ENCODE results near the gene SRRM1. TPM values are rescaled to one million over a fixed set of nuclear protein-coding genes. Genes with fewer than 3 reads are reported as not detected.
A peak's percentile ranks its signal among the peaks of the same experiment; 100 is the strongest.

The SRRM1 gene
- total RNA-seq, 1 donor = 50.7 TPM

- Histone ChIP-seq H3K4me3 (ENCODE audit: insufficient read depth, low read length) (no peak overlapping the region), H3K36me3 (ENCODE audit: insufficient read depth, low read length) (no peaks in the 10 kb centered on the region), H2AFZ (ENCODE audit: low read length) (peak overlapping the region; percentile 55), H3K4me2 (ENCODE audit: insufficient read depth, low read length) (no peak overlapping the region), H3K4me1 (ENCODE audit: insufficient read depth, low read length) (peaks cover 9% of the 10 kb centered on the region), H3K27me3 (ENCODE audit: insufficient read depth, low read length) (no peaks in the 10 kb centered on the region), H4K20me1 (ENCODE audit: insufficient read depth, low read length) (no peaks in the 10 kb centered on the region), H3K27ac (ENCODE audit: low read depth, low read length) (no peak overlapping the region), H3K79me2 (ENCODE audit: insufficient read depth, low read length) (peaks cover 3% of the 10 kb centered on the region), H3K9me3 (ENCODE audit: low read depth, low read length) (no peaks in the 10 kb centered on the region)
- TF ChIP-seq CTCF (IDR thresholded peaks at IDR 0.05; ENCODE audit: extremely low read depth, low read depth, low read length) = no peak
- DNase-seq (ENCODE audit: insufficient read length, low spot score, missing footprints) = no peak
Measured at GRCh38 chr1:24693827-24694379, 50.8 kb downstream of the SRRM1 start.

- H3K4me3 ChIP-seq (ENCODE audit: insufficient read depth, low read length) = no peak overlapping the region
Measured at GRCh38 chr1:24694380-24694843, 51.3 kb downstream of the SRRM1 start.

GRCh38 chr1:24695202-24695974, 52.3 kb downstream of the SRRM1 start:
- H3K4me1 ChIP-seq (ENCODE audit: insufficient read depth, low read length) = peaks cover 8% of the 10 kb centered on the region
- H4K20me1 ChIP-seq (ENCODE audit: insufficient read depth, low read length) = no peaks in the 10 kb centered on the region
- H3K79me2 ChIP-seq (ENCODE audit: insufficient read depth, low read length) = no peaks in the 10 kb centered on the region
- H3K27ac ChIP-seq (ENCODE audit: low read depth, low read length) = no peak overlapping the region
- no peak overlapping the region for H3K4me3 ChIP-seq (ENCODE audit: insufficient read depth, low read length)
- no peaks in the 10 kb centered on the region for H3K27me3 ChIP-seq (ENCODE audit: insufficient read depth, low read length)
- peak; percentile 67 for DNase-seq (ENCODE audit: insufficient read length, low spot score, missing footprints)
- TF ChIP-seq CTCF (IDR thresholded peaks at IDR 0.05; ENCODE audit: extremely low read depth, low read depth, low read length) = no peak
- no peak overlapping the region for H2AFZ ChIP-seq (ENCODE audit: low read length)
- no peaks in the 10 kb centered on the region for H3K36me3 ChIP-seq (ENCODE audit: insufficient read depth, low read length)
- H3K4me2 ChIP-seq (ENCODE audit: insufficient read depth, low read length) = no peak overlapping the region
- H3K9me3 ChIP-seq (ENCODE audit: low read depth, low read length) = no peaks in the 10 kb centered on the region

More at GRCh38 chr1:24694380-24694843, 51.3 kb downstream of the SRRM1 start:
- Histone ChIP-seq H3K79me2 (ENCODE audit: insufficient read depth, low read length) (no peaks in the 10 kb centered on the region), H3K4me2 (ENCODE audit: insufficient read depth, low read length) (no peak overlapping the region), H3K27ac (ENCODE audit: low read depth, low read length) (no peak overlapping the region), H3K4me1 (ENCODE audit: insufficient read depth, low read length) (peaks cover 8% of the 10 kb centered on the region), H3K36me3 (ENCODE audit: insufficient read depth, low read length) (no peaks in the 10 kb centered on the region), H3K27me3 (ENCODE audit: insufficient read depth, low read length) (no peaks in the 10 kb centered on the region), H3K9me3 (ENCODE audit: low read depth, low read length) (no peaks in the 10 kb centered on the region), H2AFZ (ENCODE audit: low read length) (peak overlapping the region; percentile 55), H4K20me1 (ENCODE audit: insufficient read depth, low read length) (no peaks in the 10 kb centered on the region)
- DNase-seq (ENCODE audit: insufficient read length, low spot score, missing footprints) = peak; percentile 79
- TF ChIP-seq CTCF (IDR thresholded peaks at IDR 0.05; ENCODE audit: extremely low read depth, low read depth, low read length) = no peak

- no peak for DNase-seq (ENCODE audit: insufficient read length, low spot score, missing footprints)
- Histone ChIP-seq H2AFZ (ENCODE audit: low read length) (no peak overlapping the region), H3K4me3 (ENCODE audit: insufficient read depth, low read length) (no peak overlapping the region), H3K79me2 (ENCODE audit: insufficient read depth, low read length) (no peaks in the 10 kb centered on the region), H3K4me2 (ENCODE audit: insufficient read depth, low read length) (no peak overlapping the region), H3K27ac (ENCODE audit: low read depth, low read length) (no peak overlapping the region), H3K36me3 (ENCODE audit: insufficient read depth, low read length) (no peaks in the 10 kb centered on the region), H3K9me3 (ENCODE audit: low read depth, low read length) (no peaks in the 10 kb centered on the region), H3K27me3 (ENCODE audit: insufficient read depth, low read length) (no peaks in the 10 kb centered on the region), H4K20me1 (ENCODE audit: insufficient read depth, low read length) (no peaks in the 10 kb centered on the region), H3K4me1 (ENCODE audit: insufficient read depth, low read length) (peaks cover 8% of the 10 kb centered on the region)
- no peak for TF ChIP-seq CTCF (IDR thresholded peaks at IDR 0.05; ENCODE audit: extremely low read depth, low read depth, low read length)
Measured at GRCh38 chr1:24696041-24696755, 53.1 kb downstream of the SRRM1 start.

Measured in osteoblast (primary cell).